Prostate gland (tissue), 2 donors: Measurements from ENCODE around the gene MYBBP1A. TPM values are rescaled to one million over a fixed set of nuclear protein-coding genes. Genes with fewer than 3 reads are reported as not detected.

Experiments
- DNase-seq: peaks from one replicate; pipeline ENCODE4 v3.0.0-alpha.2; 2019; ENCODE audit warnings: low spot score
- H3K27ac ChIP-seq, 2 donors: fragments of 200-600 bp; sonication (generic); 2 replicates each; pipeline ENCODE4 v1.5.1; 2017 to 2019
- H3K27me3 ChIP-seq: fragments of 200-600 bp; sonication (generic); replicated peaks from 2 replicates; pipeline ENCODE4 v1.5.1; 2019; ENCODE audit not compliant: insufficient read depth
- H3K36me3 ChIP-seq, 2 donors: fragments of 200-600 bp; sonication (generic); 1 replicate in 1 of 2; 2 replicates in 1 of 2; pipeline versions ENCODE4 v1.5.1 to v1.8.1; 2017 to 2019
- H3K4me1 ChIP-seq: fragments of 200-600 bp; sonication (generic); replicated peaks from 2 replicates; pipeline ENCODE4 v1.5.1; 2019
- H3K4me3 ChIP-seq, 2 donors: fragments of 200-600 bp; sonication (generic); 2 replicates each; pipeline ENCODE4 v1.5.1; 2017 to 2019
- H3K9me3 ChIP-seq: fragments of 200-600 bp; sonication (generic); 2 replicates; pipeline ENCODE4 v1.5.1; 2017
- CTCF ChIP-seq, 4 experiments: fragments of 200-600 bp in 2 of 4; fragments of 450-650 bp in 2 of 4; sonication (generic) in 2 of 4; IDR thresholded peaks; 1 replicate in 3 of 4; 2 replicates in 1 of 4; pipeline ENCODE4 v1.5.1; 2016 to 2019; ENCODE audit warnings: antibody characterized with exemption in 4 of 4, mild to moderate bottlenecking in 2 of 4, moderate library complexity in 2 of 4
- POLR2A ChIP-seq: fragments of 450-650 bp; IDR thresholded peaks from one replicate; pipeline ENCODE4 v1.6.1; 2016; ENCODE audit warnings: antibody characterized with exemption, mild to moderate bottlenecking
- POLR2AphosphoS5 ChIP-seq: sonication (generic); formaldehyde crosslinking; IDR thresholded peaks from one replicate; pipeline ENCODE4 v1.6.1; 2017; ENCODE audit warnings: antibody characterized with exemption
- WGBS: methylation state at CpG from one replicate; pipeline ENCODE4 v1.1.5; 2018; 5-methylcytosine and 5-hydroxymethylcytosine counted together
- intact Hi-C: fragments of 100-400 bp; cut with DNase I; formaldehyde crosslinking; loops from one replicate; pipeline ENCODE4 v1.14.2; 2022
- total RNA-seq, 2 donors: library from RNA; depleted of rRNA; stranded (reverse); fragments of >200 nt; gene quantifications; one replicate each; pipeline ENCODE4 v1.1.0, GENCODE V29; 2016

The MYBBP1A gene
- total RNA-seq, 2 donors from 2014 or later: 44.4 to 71.2 TPM

- 83% methylated on average over 8 of the region's 8 CpGs for WGBS
- Histone ChIP-seq H3K27ac (no peak overlapping the region), H3K27me3 (no peaks in the 10 kb centered on the region), H3K36me3 (no peaks in the 10 kb centered on the region), H3K4me1 (no peaks in the 10 kb centered on the region), H3K9me3 (no peaks in the 10 kb centered on the region), H3K4me3 (no peak overlapping the region)
- no peak for TF ChIP-seq CTCF (IDR thresholded peaks at IDR 0.05)
- no peak for TF ChIP-seq POLR2A
- no peak for TF ChIP-seq POLR2AphosphoS5
- intact Hi-C loops: no loop called here
- DNase-seq: no peak
These were observed 31.2 kb downstream of the MYBBP1A start for GRCh38 chr17:4523946-4524345.

GRCh38 chr17:4522661-4523060 lies 32.5 kb downstream of the MYBBP1A start:
- H3K27ac ChIP-seq: no peak overlapping the region
- WGBS: 84% methylated on average over 6 of the region's 6 CpGs
- TF ChIP-seq CTCF (IDR thresholded peaks at IDR 0.05) (no peak), POLR2A (no peak), POLR2AphosphoS5 (no peak)
- no peaks in the 10 kb centered on the region for H3K9me3 ChIP-seq
- H3K4me1 ChIP-seq: no peaks in the 10 kb centered on the region
- H3K4me3 ChIP-seq: no peak overlapping the region
- intact Hi-C loops: no loop called here
- H3K27me3 ChIP-seq: no peaks in the 10 kb centered on the region
- no peak for DNase-seq
- H3K36me3 ChIP-seq: no peaks in the 10 kb centered on the region

DNA sequence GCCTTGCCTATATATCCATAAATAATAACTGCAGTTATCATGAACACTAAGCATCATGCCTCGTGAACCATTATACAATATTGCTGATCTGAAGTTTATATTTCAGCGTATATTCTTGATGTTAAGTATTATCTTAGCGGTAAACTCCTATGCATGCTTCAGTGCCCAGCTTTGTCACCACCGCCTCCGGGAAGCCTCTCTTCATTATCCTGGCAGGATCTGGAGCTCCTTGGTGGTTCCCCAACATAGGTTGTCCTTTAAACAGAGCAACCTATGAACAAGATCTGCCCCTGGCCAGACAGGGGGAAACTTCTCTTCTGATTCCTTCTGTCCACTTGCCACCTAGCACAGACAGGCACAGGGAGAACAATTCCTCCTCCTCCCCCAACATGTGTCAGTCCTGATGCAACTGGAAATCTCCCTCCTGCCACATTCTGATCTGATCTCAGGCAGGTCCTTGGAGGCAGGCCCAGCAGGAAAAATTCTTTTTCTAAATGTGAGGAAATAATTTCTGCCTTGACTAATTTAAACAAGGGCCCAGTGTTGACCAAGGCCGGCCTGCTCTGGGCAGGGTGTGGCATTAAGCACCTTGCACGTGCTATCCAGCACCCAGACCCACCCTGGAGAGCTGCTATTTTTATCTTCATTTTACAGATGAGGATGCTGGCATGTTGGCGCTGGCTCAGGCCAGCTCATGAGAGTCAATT lies 34.1 kb downstream of the MYBBP1A start:
- Histone ChIP-seq H3K4me3 (no peak overlapping the region), H3K36me3 (no peaks in the 10 kb centered on the region), H3K4me1 (no peaks in the 10 kb centered on the region), H3K27me3 (no peaks in the 10 kb centered on the region), H3K27ac (peak overlapping the region in 1 of 2 donors; percentile 49), H3K9me3 (no peaks in the 10 kb centered on the region)
- DNase-seq: peak; percentile 33
- intact Hi-C loops: no loop called here
- peak; percentile 48 for TF ChIP-seq POLR2AphosphoS5
- TF ChIP-seq POLR2A: no peak
- 75% methylated on average over 8 of the region's 8 CpGs for WGBS

GRCh38 chr17:4520060-4520893 lies 34.9 kb downstream of the MYBBP1A start:
- H3K36me3 ChIP-seq: no peaks in the 10 kb centered on the region
- no peak for TF ChIP-seq POLR2AphosphoS5
- intact Hi-C loops: no loop called here
- H3K27ac ChIP-seq: peak overlapping the region; percentile 26 to 51
- H3K4me3 ChIP-seq: no peak overlapping the region
- DNase-seq: no peak
- no peaks in the 10 kb centered on the region for H3K27me3 ChIP-seq
- 78% methylated on average over 19 of the region's 19 CpGs for WGBS
- H3K9me3 ChIP-seq: no peaks in the 10 kb centered on the region
- no peaks in the 10 kb centered on the region for H3K4me1 ChIP-seq

DNA sequence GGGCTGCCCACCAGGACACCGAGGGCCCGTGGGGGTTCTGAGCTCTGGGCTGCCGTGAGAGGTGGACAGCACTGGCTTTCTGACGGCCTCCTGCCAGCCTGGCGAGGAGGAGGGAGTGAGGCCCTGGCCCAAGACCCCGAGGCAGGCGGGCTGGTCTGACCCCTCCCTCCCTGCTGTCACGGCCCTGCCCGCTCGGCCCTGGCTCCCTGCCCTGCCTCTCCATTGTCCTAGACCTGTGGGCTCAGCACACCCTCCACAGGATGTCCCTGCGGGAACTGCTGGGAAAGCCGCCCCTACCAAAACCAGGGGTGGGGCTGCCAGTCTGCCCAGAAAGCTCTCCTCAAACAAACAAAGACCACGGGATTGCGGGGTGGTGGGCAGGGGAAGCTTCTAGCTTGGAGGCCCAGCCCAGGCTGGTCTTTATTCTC lies 35.8 kb downstream of the MYBBP1A start:
- intact Hi-C loops: no loop called here
- no peak for TF ChIP-seq POLR2A
- no peak for TF ChIP-seq CTCF (IDR thresholded peaks at IDR 0.05)
- TF ChIP-seq POLR2AphosphoS5: no peak
- Histone ChIP-seq H3K27ac (peak overlapping the region; percentile 26 to 51), H3K36me3 (no peaks in the 10 kb centered on the region), H3K9me3 (no peaks in the 10 kb centered on the region), H3K27me3 (no peaks in the 10 kb centered on the region), H3K4me3 (no peak overlapping the region), H3K4me1 (peaks cover 5% of the 10 kb centered on the region)
- peak; percentile 47 for DNase-seq
- WGBS: 48% methylated on average over 11 of the region's 14 CpGs
